GM21723 (cell line): ENCODE results near the gene PLA2R1.

ENCODE experiments used
- ATAC-seq: cut with Tn5 transposase; IDR thresholded peaks from one replicate; pipeline ENCODE4 v1.9.1; 2021; ENCODE audit warnings: mild to moderate bottlenecking, moderate library complexity; ENCODE audit not compliant: unreplicated experiment

Gene PLA2R1

DNA sequence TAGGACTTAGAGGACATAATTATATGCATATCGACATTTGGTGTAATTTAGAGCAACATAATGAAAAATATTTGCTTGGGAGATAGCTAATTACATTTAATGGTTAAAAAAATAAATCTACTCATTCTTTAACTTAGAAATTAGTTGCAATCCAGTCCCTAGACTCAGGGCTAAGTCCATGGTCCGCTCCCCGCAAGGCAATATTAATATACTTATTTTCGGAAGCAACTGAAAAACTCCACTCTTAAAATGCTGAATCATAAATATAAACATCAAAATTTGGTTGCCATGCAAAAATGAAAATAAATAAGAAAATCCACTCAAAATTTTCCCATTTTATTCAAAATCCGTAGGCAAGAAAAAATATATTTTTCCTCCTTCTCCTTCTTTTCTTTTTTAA lies 164.7 kb downstream of the PLA2R1 start:
- no peak for ATAC-seq

DNA sequence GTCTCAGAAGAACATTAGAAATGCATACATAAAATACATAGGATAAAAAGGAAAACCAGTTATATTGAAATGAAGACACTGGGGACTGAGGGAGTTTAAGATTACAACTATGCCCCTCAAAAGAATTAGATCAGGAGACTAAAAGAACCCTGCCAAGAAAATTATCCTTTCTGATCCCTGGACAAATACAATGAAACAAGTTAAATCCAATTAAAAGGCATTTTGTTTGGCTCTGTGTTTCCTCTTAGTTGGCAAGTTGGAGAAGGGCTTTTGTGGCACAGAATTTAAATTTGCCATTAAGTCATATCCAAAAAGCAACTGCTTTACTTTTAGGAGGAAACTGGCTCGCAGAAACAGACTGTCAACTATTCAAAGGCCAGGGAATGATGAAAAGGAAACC lies 165.3 kb downstream of the PLA2R1 start:
- no peak for ATAC-seq

DNA sequence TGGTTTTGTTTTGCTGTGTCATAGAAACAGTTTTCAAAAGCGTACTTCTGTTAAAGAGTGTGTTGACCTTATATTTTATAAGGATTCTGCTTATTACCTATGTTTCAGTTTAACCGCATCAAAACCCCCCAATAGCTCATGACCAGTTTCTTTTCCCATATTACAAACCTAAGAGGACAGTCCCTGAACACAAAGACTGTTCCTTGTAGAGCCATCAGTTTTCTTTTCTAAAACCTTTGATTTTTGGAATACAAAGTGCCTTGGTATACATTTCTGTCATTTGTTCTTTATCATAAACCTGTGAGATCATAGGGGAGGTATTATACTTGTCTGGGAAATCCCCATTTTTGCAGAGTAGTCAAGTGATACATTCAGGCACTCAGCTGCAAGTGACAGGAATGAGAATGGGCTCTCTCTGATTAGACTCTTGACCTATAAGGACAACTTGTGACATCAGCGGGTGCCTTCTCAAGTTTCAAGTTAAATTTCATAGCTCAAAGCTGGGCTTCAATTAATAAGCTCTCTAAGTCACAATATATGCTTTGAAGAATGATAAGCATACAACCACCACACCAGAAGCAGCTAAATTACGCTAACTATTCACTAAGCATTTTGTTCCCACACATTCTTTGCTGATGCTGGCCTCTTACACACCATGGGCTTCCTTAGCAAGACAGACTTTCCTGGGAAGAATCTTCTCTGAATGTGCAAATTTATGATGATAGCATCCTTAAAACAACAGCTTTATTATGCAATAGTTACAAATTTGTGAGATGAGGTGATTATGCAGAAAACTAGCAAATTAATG lies 167.0 kb downstream of the PLA2R1 start:
- peak; percentile 57 for ATAC-seq

DNA sequence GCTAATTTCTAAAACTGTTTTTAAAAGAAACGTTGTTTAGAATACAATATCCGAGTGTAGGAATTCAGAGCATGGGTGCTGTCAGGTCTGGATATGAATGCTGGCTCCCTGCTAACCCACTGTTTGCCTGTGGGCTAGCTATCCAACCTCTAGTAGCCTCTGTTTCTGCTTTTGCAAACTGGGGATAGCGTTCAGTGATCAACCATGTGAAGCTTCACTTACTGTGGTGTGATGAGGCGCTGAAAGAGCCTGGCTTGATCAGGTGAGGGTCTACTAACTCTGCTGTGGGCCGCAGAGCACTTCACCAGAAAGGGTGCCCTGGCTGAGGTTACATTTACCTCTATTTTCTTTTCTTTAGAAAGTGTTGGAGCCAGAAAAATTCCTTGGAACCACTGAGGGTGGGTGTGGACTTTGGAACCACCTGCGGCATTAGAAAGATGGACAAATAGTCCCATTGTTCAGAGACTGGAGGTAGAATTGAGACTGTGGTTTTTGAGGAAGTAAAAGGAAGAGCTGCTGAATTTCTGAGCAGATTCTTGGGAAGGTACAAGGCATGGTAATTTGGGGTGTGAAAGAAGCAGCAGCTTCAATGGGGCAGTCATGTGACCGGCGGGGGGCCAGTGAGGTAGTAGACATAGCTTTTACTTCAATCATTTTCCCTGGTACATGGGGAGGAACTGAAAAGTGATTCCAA lies 168.1 kb downstream of the PLA2R1 start:
- ATAC-seq, result no peak

DNA sequence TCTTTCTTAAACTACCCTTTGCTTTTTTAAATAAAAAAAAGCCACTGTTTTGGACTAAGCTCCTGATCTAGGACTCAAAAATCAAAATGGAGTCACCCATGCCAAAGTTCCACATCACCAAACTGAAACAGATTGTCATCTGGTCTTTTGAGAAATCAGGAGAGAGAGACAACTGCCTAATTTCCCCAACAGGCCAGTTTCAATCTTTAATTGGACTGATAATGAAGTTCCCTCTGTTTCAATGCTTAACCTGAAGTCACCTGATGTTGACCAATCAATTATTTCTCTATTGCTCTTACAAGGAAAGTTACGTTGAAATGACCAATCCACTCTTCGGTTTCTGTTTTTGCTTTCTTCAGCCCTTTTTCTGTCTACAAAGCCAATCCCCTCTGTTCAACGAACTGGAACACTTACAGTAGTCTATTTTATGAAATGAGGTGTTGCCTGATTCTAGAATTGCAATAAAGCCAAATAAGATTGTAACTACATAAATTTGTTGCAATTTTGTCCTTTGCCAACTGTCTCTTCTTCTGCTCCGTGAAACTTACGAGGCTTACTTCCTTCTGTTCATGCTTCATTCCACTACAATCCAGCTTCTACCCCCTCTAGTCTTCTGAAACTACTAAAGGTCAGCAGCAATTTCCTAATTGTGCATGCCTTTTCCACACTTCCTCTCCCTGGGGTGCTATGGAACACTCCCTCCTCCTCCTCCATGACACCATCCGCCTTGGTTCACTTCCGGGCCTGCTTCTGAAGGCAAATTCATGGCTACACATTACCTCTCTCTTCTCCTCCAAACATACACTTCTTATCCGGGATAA lies 169.2 kb downstream of the PLA2R1 start:
- no peak for ATAC-seq

DNA sequence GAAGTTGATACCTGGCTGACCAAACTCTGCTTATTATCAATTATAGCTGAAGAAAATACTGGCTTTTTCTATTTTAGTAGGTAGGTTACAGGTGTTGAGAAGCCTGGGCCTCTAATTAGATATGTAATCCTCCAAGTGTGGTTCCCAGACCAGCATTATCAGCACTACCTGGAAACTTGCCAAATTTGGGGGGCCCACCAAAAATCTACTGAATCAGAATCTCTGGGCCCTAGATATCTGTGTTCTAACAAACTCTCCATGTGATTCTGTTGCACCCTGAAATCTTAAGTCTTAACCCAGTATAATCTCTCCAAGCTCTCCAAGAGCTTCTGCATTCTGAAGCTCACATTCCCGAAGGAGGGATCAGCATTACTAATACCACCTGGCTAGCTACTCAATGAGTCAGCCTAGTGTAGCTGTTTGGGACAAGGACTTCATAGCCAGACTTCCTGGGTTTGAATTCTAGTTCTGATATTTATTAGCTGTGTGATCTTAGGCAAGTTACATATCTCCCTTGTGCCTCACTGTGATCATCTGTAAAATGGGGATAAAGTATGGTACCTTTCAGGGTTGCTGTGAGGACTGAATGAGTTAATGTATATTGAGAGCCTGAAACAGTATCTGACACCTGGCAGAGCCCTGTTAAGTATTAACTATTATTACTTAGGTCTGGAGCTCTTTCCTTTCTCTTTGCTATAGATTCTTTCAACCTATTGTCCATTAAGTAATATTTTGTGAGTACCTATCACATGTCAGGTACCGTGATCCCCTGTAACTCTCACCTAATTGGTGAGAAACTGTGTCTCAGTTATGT lies 170.3 kb downstream of the PLA2R1 start:
- no peak for ATAC-seq

DNA sequence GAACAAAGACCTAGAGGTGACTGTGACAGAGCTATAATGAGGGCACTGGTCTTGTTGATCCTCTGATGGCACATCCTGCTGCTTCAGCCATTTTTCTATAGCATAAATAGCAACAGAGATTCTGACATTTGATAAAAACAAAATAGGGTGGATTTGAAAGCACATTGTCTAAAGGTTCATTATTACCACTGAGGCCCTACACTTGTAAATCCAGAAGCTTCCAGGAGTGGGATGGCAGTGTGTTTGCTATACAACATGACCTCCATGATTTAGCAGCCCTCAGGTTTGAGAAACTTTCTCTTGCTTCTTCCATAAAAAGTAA lies 171.2 kb downstream of the PLA2R1 start:
- ATAC-seq, result no peak

DNA sequence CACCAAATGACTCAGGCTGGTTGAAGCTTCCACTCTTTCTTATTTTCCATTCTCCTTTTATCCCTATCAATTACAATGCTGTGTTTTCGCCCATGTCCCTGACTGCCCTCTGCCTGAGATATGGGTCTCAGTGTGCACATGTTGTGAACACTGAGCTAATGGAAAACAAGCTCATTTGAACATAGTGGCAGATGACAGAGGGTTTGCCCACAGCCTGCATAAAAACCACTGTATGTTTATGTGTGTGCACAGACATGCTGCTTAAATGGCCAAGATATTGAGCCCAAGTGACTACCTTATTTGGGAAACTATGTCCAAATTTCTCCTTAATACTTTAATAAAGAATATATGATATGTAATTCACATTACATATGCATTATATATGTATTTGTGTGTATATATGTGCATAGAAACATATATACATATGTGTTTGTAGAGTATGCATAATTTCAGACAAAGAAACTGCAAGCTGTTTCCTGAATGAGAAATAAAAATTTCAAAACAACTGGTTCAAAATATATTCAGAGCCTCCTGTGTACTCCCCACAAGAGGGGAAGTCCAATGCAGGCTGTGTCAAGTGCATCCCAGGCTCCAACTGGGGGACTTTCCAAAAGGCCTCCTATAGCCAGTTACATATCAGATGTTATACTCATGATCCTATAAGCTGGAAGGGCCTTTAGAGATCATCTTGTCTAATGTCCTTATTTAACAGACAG lies 171.7 kb downstream of the PLA2R1 start:
- peak; percentile 55 for ATAC-seq

DNA sequence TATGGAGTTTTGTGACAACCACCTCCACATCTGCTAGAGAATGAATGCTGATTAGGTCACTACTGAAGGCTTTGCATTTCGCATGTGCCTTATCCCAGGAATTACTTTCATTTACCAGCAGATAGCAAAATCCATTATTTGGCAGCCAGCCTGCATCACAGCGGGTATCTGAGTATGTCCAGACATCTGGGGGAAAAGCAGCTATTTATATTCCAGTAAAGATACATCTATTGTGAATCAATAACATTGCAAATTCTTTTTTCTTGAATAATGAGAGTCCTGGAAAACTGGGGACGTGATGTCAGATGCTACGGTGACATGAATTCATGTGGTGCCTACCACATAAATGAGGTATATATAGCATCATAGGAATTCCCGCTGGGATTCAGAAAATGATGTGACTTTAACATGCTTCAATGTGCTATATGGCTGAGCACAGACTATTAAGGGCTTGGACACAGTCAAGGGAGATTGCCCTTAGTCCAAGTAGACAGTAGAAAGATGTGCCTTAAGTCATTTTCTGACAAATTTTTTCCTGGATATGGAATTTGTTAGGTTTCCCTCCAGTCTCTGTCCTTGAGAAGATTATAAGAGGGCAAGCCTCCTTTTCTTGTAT lies 180.2 kb downstream of the PLA2R1 start:
- no peak for ATAC-seq
